Testis (tissue), 3 donors: Measurements from ENCODE around the gene RPP30. TPM values are rescaled to one million over a fixed set of nuclear protein-coding genes. Genes with fewer than 3 reads are reported as not detected.

Experiments used
- DNase-seq: peaks from one replicate; pipeline ENCODE4 v3.0.0-alpha.2; 2019
- H3K27ac ChIP-seq, 2 donors: fragments of 200-600 bp; sonication (generic); one replicate each; pipeline ENCODE4 v1.5.1; 2019
- H3K27me3 ChIP-seq: fragments of 200-600 bp; sonication (generic); one replicate; pipeline ENCODE4 v1.5.1; 2019
- H3K36me3 ChIP-seq: fragments of 200-600 bp; sonication (generic); one replicate; pipeline ENCODE4 v1.5.1; 2017; ENCODE audit warnings: low read depth; ENCODE audit errors: missing control alignments
- H3K4me1 ChIP-seq: fragments of 200-600 bp; sonication (generic); one replicate; pipeline ENCODE4 v1.5.1; 2019
- H3K4me3 ChIP-seq, 2 donors: fragments of 200-600 bp; sonication (generic); one replicate each; pipeline ENCODE4 v1.5.1; 2017 to 2019
- H3K9me3 ChIP-seq: fragments of 200-600 bp; sonication (generic); one replicate; pipeline ENCODE4 v1.5.1; 2017
- CTCF ChIP-seq, 3 experiments: fragments of 450-650 bp in 2 of 3; fragments of 200-600 bp in 1 of 3; sonication (generic) in 1 of 3; IDR thresholded peaks; one replicate each; pipeline ENCODE4 v1.5.1; 2016 to 2019; ENCODE audit warnings: antibody characterized with exemption in 3 of 3, mild to moderate bottlenecking in 2 of 3, moderate library complexity in 1 of 3
- POLR2A ChIP-seq: fragments of 450-650 bp; IDR thresholded peaks from one replicate; pipeline ENCODE4 v1.6.1; 2017; ENCODE audit warnings: antibody characterized with exemption, mild to moderate bottlenecking, moderate library complexity
- WGBS, 2 donors: methylation state at CpG; one replicate each; pipeline ENCODE4 v1.1.5; 2018; 5-methylcytosine and 5-hydroxymethylcytosine counted together
- intact Hi-C: fragments of 100-400 bp; cut with DNase I; formaldehyde crosslinking; loops from one replicate; pipeline ENCODE4 v1.15.1; 2023; ENCODE audit warnings: low total_unique reads
- polyA plus RNA-seq: library from polyadenylated mRNA; stranded (reverse); fragments of 350-450 nt; fragmentation: Illumina TruSeq; extraction: RNeasy Lipid Tissue Mini Kit (QIAGEN cat#74804); gene quantifications from one replicate; pipeline ENCODE4 v1.2.3, GENCODE V29; 2014; ENCODE audit warnings: low read depth, low replicate concordance; ENCODE audit not compliant: insufficient read depth
- small RNA-seq, 2 donors: library from RNA; depleted of rRNA; stranded (forward); fragments of <200 nt; gene quantifications; one replicate each; pipeline ENCODE3, GENCODE V24; 2016
- total RNA-seq, 2 donors: library from RNA; depleted of rRNA; stranded (reverse); fragments of >200 nt; gene quantifications; one replicate each; pipeline ENCODE4 v1.2.3, GENCODE V29; 2016

RPP30 gene
- total and polyA plus RNA-seq, 3 donors from 2014 or later = 55.7 to 62.6 (median 57.5) TPM

GRCh38 chr10:90944749-90945148 lies 73.0 kb downstream of the RPP30 start:
- WGBS, 2 donors = 0 to 46% methylated on average over 1 of the region's 1 CpG
- no peak for DNase-seq
- Histone ChIP-seq H3K27me3 (no peaks in the 10 kb centered on the region), H3K36me3 (no peaks in the 10 kb centered on the region), H3K27ac (no peak overlapping the region), H3K4me3 (no peak overlapping the region), H3K4me1 (no peaks in the 10 kb centered on the region), H3K9me3 (no peaks in the 10 kb centered on the region)
- intact Hi-C loops = no loop called here
- no peak for TF ChIP-seq POLR2A

GRCh38 chr10:90945491-90946070 lies 73.8 kb downstream of the RPP30 start:
- no peak for TF ChIP-seq POLR2A
- no peak for TF ChIP-seq CTCF (IDR thresholded peaks at IDR 0.05)
- 48 to 69% methylated on average over 4 of the region's 4 CpGs for WGBS, 2 donors
- DNase-seq = peak; percentile 36
- Histone ChIP-seq H3K9me3 (no peaks in the 10 kb centered on the region), H3K36me3 (no peaks in the 10 kb centered on the region), H3K4me3 (no peak overlapping the region), H3K4me1 (no peaks in the 10 kb centered on the region), H3K27me3 (no peaks in the 10 kb centered on the region), H3K27ac (no peak overlapping the region)
- intact Hi-C loops = no loop called here

- Histone ChIP-seq H3K27ac (no peak overlapping the region), H3K4me3 (no peak overlapping the region), H3K4me1 (no peaks in the 10 kb centered on the region), H3K27me3 (no peaks in the 10 kb centered on the region), H3K9me3 (no peaks in the 10 kb centered on the region), H3K36me3 (no peaks in the 10 kb centered on the region)
- WGBS, 2 donors = 71 to 77% methylated on average over 5 of the region's 5 CpGs
- TF ChIP-seq POLR2A = no peak
- TF ChIP-seq CTCF (IDR thresholded peaks at IDR 0.05) = no peak
- no peak for DNase-seq
- intact Hi-C loops = no loop called here
These were observed 75.5 kb downstream of the RPP30 start for GRCh38 chr10:90947030-90947960.

Small RNA genes lying within 50 kb of the gene (small RNA-seq; reads per million reads assigned to genes)
- gene RF00019 (0 reads per million in 2 donors), gene RNU6-740P (0 reads per million in 2 donors)

Other genes with a start within 250 kb of the RPP30 start
- gene HTR7, start 13.9 kb upstream of the RPP30 start, total RNA-seq = 1 to 10 TPM; 8.3 to 9.4 TPM
- gene HTR7, start 13.9 kb upstream of the RPP30 start, polyA plus RNA-seq = 26.2 TPM
- gene ANKRD1, start 49.1 kb downstream of the RPP30 start, total RNA-seq = under 1 TPM in 1 of 2 donors, not detected in 1; 0.19 TPM
- 2.1 TPM for gene ANKRD1, start 49.1 kb downstream of the RPP30 start, polyA plus RNA-seq